Activated CD8-positive, alpha-beta T cell treated with anti-CD3 and anti-CD28 coated beads for 36 hours (primary cell): Measurements from ENCODE around the gene KCNQ5. TPM values are rescaled to one million over a fixed set of nuclear protein-coding genes. Genes with fewer than 3 reads are reported as not detected.

ENCODE experiments used
- ATAC-seq: fragments of 200-7000 bp; cut with Tn5 transposase; one replicate; pipeline ENCODE4 v1.10.0; 2021; ENCODE audit warnings: mild to moderate bottlenecking, moderate library complexity
- CTCF ChIA-PET: fragments of 350-600 bp; sonication (Branson Sonifier 250); formaldehyde crosslinking; loops from one replicate; lab custom pipeline; 2021; ENCODE audit warnings: antibody characterized with exemption; lab: Charles Lee
- POLR2A ChIA-PET: fragments of 350-600 bp; sonication (Branson Sonifier 250); formaldehyde crosslinking; loops from one replicate; lab custom pipeline; 2021; ENCODE audit warnings: antibody characterized with exemption; lab: Charles Lee
- DNase-seq: peaks from one replicate; pipeline ENCODE4 v3.0.0-alpha.2; 2020
- H3K27ac Mint-ChIP-seq: one replicate; pipeline ENCODE4 v1.8.0; 2021; ENCODE audit warnings: mild to moderate bottlenecking, mixed read lengths
- H3K27me3 Mint-ChIP-seq: one replicate; pipeline ENCODE4 v1.8.0; 2021; ENCODE audit warnings: mixed read lengths
- H3K36me3 Mint-ChIP-seq: one replicate; pipeline ENCODE4 v1.8.0; 2021; ENCODE audit warnings: low read depth, mixed read lengths
- H3K4me1 Mint-ChIP-seq: one replicate; pipeline ENCODE4 v1.8.0; 2021; ENCODE audit warnings: low read depth, mixed read lengths
- H3K4me3 Mint-ChIP-seq: one replicate; pipeline ENCODE4 v1.8.0; 2021; ENCODE audit warnings: mild to moderate bottlenecking, moderate library complexity, mixed read lengths
- H3K9me3 Mint-ChIP-seq: one replicate; pipeline ENCODE4 v1.8.0; 2021; ENCODE audit warnings: mixed read lengths
- intact Hi-C: fragments of 100-400 bp; cut with micrococcal nuclease; formaldehyde crosslinking; loops from one replicate; pipeline ENCODE4 v1.10.0; 2022
- total RNA-seq, 2 experiments: library from RNA; stranded (reverse); gene quantifications; one replicate each; pipeline ENCODE4 v1.2.3, GENCODE V29; 2021
- TF ChIP-seq, protein P1 (sequence below): fragments of 200-600 bp; IDR thresholded peaks from one replicate; pipeline ENCODE4 v1.8.0; 2022; ENCODE audit warnings: antibody characterized with exemption, mild to moderate bottlenecking

KCNQ5 gene
- total RNA-seq, 2 experiments from 2014 or later = 14.6 to 14.9 TPM

DNA sequence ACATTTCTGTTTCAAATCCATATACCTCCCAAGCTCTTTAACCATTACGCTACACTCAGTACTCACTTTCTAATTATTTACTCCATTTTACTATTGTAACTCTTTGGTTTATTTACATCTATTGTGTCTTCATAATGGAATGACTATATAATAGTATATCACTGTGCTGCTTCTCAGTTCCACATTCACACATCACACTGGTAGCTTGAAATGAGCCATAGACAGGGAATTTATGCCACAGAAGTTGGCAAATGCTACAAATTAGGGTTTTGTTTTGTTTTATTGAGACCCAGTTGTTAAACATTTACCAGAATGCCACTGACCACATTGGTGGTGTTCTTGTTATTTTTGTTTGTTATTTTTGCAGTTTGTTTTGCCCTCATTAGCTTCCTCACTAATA is 213.9 kb downstream of the KCNQ5 start:
- ATAC-seq = no peak
- Mint-ChIP-seq H3K4me3 (no peak overlapping the region), H3K27me3 (no peaks in the 10 kb centered on the region), H3K36me3 (no peaks in the 10 kb centered on the region), H3K27ac (no peak overlapping the region), H3K9me3 (peaks cover 2% of the 10 kb centered on the region), H3K4me1 (peaks cover 7% of the 10 kb centered on the region)
- DNase-seq = no peak
- POLR2A ChIA-PET = no interaction called here
- CTCF ChIA-PET = interaction anchor here (1.4 kb wide), 1 partner anchor 219 kb away, joined by 3 read pairs; no protein-coding TSS in a partner anchor
- intact Hi-C loops = no loop called here
- TF ChIP-seq, protein P1, sequence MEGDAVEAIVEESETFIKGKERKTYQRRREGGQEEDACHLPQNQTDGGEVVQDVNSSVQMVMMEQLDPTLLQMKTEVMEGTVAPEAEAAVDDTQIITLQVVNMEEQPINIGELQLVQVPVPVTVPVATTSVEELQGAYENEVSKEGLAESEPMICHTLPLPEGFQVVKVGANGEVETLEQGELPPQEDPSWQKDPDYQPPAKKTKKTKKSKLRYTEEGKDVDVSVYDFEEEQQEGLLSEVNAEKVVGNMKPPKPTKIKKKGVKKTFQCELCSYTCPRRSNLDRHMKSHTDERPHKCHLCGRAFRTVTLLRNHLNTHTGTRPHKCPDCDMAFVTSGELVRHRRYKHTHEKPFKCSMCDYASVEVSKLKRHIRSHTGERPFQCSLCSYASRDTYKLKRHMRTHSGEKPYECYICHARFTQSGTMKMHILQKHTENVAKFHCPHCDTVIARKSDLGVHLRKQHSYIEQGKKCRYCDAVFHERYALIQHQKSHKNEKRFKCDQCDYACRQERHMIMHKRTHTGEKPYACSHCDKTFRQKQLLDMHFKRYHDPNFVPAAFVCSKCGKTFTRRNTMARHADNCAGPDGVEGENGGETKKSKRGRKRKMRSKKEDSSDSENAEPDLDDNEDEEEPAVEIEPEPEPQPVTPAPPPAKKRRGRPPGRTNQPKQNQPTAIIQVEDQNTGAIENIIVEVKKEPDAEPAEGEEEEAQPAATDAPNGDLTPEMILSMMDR = no peak

DNA sequence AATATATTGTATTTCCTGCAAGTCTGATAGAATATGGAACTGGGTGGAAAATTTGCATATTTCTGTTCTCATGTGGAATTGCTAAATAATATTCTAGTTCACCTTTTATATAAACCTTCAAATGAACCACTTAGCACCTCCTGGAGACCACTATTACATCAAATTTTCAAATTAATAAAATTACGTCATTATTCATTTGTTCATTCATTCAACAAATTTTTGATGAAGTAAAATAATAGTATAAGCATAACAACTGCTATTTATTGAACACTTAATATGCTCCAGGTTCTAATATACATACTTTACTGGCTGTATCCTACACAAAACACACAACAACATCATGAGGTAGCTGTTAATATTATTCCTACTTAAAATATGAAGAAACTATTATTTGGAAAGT is 215.1 kb downstream of the KCNQ5 start:
- no peaks in the 10 kb centered on the region for H3K9me3 Mint-ChIP-seq
- TF ChIP-seq, protein P1 = no peak
- ATAC-seq = no peak
- no peak overlapping the region for H3K27ac Mint-ChIP-seq
- no peak for DNase-seq
- H3K27me3 Mint-ChIP-seq = no peaks in the 10 kb centered on the region
- H3K4me1 Mint-ChIP-seq = peaks cover 3% of the 10 kb centered on the region
- ChIA-PET POLR2A (no interaction called here), CTCF (interaction anchor here (1.4 kb wide), 1 partner anchor 221 kb away, joined by 3 read pairs; no protein-coding TSS in a partner anchor)
- intact Hi-C loops = no loop called here
- no peaks in the 10 kb centered on the region for H3K36me3 Mint-ChIP-seq
- H3K4me3 Mint-ChIP-seq = no peak overlapping the region

DNA sequence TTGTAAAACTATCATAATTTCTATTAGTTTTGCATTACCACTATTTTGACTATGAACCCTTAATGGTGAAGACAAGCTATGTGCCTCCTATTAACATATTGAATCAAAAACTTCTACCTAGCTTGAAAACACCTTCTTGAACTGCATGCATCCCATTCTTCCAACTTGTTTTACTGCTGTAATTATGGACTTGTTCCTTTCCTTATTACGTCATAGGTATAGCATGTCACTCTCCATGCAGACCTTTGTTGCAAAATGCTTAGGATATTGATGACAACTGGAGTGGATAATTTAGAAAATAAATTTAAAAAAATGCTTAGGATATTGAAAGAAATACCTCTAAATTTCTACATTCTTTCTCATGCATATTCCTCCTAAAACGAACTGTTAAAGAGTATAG is 219.3 kb downstream of the KCNQ5 start:
- H3K4me3 Mint-ChIP-seq = no peak overlapping the region
- H3K27ac Mint-ChIP-seq = no peak overlapping the region
- TF ChIP-seq, protein P1 = no peak
- ChIA-PET CTCF (interaction anchor here (1.1 kb wide), 1 partner anchor 289 kb away, joined by 3 read pairs; no protein-coding TSS in a partner anchor), POLR2A (no interaction called here)
- intact Hi-C loops = no loop called here
- no peaks in the 10 kb centered on the region for H3K36me3 Mint-ChIP-seq
- ATAC-seq (no peak), DNase-seq (no peak)
- H3K4me1 Mint-ChIP-seq = no peaks in the 10 kb centered on the region
- no peaks in the 10 kb centered on the region for H3K27me3 Mint-ChIP-seq
- H3K9me3 Mint-ChIP-seq = no peaks in the 10 kb centered on the region

DNA sequence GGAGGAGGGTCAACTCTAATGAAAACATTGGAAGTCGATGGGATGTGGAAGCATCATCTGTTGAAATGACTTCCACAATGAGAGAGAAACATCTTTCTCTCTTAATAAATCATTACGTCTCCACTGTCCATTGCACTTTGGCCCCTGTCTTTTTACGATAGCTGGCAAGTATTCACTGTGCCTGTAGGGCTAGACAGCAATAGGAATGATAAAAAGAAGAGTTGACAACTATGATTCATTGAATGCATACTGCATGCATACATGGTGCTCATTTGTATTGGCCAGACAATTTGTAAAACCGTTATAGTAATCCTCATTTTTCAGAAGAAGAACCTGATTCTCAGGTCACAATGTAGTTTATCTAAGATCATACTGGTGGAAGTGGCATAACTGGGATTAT is 220.3 kb downstream of the KCNQ5 start:
- no peak overlapping the region for H3K27ac Mint-ChIP-seq
- no peaks in the 10 kb centered on the region for H3K4me1 Mint-ChIP-seq
- H3K36me3 Mint-ChIP-seq = no peaks in the 10 kb centered on the region
- TF ChIP-seq, protein P1 = no peak
- intact Hi-C loops = no loop called here
- ChIA-PET CTCF (no interaction called here), POLR2A (no interaction called here)
- H3K4me3 Mint-ChIP-seq = no peak overlapping the region
- H3K9me3 Mint-ChIP-seq = no peaks in the 10 kb centered on the region
- DNase-seq (no peak), ATAC-seq (no peak)
- no peaks in the 10 kb centered on the region for H3K27me3 Mint-ChIP-seq

DNA sequence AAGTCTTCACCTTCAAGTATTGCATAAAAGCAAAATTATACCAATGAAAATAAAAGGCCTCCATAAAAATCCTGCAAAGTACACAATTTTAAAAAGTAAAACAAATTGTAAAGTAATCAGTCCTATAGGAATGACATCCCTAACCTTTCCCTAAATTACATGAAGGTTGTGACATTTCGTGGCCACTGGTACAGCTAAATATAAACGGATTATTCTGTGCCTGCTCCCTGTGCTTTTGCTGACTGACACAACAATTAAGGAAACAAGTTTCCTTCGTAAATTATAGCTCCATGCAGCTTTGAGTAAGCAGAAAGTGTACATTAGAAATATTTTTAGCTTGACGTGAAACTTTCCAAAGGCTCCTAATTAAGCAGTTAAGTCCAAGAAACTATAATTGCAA is 222.8 kb downstream of the KCNQ5 start:
- Mint-ChIP-seq H3K27me3 (no peaks in the 10 kb centered on the region), H3K4me1 (no peaks in the 10 kb centered on the region), H3K36me3 (peaks cover 7% of the 10 kb centered on the region), H3K4me3 (no peak overlapping the region), H3K9me3 (peaks cover 4% of the 10 kb centered on the region), H3K27ac (no peak overlapping the region)
- intact Hi-C loops = no loop called here
- POLR2A ChIA-PET = no interaction called here
- DNase-seq (no peak), ATAC-seq (no peak)
- CTCF ChIA-PET = no interaction called here
- TF ChIP-seq, protein P1 = no peak
